GM21723 (cell line): ENCODE results near the gene MARCHF9.

Source experiments
- ATAC-seq: cut with Tn5 transposase; IDR thresholded peaks from one replicate; pipeline ENCODE4 v1.9.1; 2021; ENCODE audit warnings: mild to moderate bottlenecking, moderate library complexity; ENCODE audit not compliant: unreplicated experiment

Gene MARCHF9

DNA sequence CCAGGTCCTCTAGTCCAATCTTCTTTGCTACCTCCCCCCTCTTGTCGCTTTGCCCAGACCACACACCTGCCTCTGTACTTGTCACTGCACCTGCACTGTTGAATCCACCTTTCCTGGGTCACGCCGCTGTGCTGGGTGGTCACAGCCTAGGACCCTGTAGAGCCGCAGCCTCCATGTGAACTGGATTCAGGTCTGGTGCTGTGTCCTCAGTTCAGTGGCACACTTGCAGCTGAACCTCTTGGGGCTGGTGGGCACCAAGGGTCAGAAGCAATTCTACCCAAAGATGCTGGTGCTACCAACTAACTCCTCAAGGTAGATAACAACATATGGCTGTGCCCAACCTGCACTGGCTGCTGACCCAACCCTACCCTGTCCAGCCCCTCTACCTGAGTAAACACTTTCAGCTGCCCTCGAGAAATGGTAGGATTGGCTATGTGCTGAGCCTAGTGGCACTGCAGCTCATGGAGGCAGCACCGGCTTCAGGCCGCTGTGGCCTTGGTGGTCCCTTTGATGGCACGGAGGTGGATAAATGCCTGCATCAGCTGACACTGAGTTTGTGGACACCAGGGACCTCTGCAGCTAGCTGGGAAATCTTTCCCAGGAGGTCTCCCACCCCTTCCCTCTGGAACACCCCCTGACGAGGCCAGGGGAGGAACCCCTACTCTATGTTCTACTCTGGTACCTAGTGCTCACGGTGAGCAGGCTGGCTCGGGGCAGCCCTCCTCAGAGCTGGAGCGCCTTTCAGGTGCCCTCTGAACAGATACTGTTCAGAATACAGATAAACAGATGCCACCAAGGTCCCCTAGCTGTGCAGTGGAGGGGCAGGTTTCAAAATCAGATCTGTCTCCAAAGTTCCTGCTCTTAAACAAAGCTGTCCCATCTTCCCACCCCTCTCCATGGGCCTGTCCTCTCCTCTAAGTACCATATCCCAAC, 30.6 kb upstream of the MARCHF9 start:
- ATAC-seq: no peak

DNA sequence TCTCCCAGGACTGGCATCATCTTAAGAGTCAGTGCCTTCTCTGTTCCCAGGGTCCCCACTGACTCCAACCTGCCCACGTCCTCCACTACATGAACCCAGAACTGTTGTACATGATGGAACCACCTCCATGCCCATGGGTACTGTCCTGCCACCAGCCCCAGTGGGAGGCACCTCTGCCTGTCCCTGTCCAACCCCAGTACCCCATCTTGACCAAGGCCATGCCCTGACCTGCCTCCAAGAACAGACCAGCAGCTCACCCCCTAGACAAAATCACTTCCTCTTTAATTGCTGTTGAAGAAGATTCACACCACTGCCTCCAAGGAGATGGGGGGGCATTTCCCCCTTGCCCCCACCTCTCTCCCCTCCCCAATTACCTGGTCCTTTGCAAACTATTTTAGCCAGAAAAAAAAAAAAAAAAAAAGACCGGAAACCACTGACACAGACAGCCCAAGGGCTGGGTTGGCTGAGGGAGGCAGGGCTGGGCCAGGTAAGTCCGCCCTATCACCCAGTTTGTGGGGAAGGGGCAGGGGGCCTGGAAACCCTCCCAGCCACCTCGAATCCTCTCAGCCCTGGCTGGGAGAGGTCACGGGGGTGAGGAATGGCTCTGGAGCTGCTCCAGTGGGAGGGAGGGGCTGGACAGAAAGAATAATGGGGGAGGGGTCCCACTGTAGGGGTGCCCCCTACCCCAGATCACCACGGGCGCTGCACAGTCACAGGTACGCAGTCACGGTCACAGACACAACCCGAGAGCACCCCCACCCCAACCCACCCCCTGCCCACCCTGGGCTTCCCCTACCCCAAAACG, 29.8 kb upstream of the MARCHF9 start:
- no peak for ATAC-seq

DNA sequence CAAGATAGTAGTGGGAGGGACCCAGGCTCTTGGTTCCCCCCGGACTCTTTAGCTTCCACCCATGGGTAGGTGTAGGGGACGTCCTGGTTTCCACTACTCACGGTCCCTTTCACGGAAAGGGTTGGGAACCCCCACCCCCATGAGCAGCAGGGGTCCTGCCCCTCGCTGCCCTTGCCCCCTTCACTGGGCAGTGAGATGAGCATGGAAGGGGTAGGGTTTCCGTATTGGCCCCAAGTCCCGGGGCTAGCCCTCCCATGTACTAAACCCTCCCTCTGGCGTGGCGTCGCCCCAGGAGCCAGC, 29.1 kb upstream of the MARCHF9 start:
- ATAC-seq: no peak

DNA sequence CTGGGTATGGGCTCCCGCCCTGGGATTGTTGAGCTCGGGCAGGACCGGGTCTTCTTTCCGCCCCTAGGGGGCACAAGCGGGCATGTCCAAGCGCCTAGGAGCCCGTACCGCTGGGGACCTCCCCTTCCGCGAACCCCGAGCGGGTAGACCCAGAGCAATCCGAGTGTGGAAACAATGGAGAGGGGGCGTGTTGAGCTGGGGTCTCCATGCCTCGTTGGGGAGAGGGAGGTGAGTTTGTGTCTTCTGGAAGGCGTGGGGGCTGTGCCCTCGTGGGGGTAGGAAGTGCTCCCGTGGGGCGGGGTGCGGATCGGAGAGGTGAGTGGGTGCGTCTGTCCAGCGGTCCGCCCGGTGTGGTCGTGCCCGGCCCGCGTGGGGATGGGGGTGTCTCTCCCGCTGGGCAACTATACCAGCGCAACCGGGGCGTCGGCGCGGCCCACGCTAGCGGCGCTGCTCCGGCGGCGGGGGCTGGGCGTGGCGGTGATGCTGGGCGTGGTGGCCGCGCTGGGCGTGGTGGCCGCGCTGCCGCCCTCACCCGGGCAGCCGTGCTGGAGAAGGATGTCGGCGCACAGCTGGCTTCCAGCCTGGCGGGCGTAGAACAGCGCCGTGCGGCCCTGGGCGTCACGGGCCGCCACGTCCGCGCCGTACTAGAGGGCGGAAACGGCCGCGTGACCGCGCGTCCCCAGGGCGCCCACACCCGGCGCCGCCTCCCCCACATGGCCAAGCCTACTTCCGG, 28.6 kb upstream of the MARCHF9 start:
- ATAC-seq: no peak

DNA sequence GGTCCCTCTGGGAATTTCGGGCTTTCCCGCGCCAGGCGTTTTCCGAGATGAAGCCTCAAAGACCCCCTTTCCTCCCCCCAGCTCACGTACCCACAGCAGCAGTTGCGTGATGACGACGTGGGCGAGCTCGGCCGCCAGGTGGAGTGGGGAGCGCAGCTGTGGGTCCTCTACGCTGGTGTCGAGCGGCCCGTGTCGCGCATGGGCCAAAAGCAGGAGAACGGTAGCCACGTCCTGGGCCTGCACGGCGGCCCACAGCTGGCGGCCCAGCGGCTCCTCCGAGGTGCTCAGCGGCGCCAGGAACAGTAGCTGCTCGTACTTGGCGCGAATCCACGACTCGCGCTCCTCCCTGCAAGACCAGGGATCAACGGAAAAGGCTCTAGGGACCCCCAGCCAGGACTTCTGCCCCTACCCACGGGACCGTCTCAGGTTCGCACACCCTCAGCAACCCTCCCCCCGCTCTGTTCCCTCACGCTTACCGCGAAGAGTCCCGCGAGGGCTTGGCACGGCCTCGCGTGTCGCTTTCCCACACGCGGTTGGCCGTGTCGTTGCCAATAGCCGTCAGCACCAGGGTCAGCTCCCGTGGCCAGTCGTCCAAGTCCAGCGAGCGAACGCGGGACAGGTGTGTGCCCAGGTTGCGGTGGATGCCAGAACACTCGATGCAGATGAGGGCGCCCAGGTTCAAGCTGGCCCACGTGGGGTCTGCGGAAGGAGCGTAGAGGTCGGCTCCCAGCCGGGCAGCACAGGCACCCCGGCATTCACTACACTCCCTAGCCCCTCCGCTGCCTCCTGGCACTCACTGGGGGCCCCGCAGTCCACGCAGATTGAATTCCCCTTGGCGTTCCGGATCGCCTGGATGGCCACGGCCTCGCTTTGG, 27.8 kb upstream of the MARCHF9 start:
- ATAC-seq: no peak

DNA sequence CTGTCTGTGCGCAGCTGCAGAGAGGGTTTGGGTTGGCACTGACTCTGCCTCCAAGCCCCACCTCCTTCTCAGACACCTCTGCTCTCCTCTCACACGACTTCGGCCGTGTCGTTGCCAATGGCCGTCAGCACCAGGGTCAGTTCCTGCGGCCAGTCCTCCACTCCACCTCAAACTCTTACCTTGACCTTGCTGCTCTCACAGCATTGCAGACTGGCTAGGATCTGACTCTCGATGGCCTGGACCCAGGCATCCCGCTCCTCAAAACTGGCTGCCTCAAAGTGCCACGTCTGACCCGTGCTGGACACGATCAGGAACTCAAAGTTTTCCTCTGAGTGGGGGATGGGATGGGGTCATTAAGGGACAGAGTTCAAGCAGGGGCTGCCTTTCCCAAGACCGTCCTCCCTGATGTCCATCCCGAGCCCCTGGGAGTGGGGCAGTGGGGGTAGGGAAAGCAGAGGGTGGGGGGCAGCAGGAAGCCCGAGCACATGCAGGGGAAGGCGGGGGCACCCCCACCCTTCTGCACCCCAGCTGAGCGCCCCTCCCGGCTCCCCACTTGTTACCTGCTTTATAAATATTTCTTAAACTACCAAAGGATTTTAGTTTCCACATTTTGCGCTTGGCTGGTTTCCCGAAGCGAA, 27.0 kb upstream of the MARCHF9 start:
- ATAC-seq: no peak

DNA sequence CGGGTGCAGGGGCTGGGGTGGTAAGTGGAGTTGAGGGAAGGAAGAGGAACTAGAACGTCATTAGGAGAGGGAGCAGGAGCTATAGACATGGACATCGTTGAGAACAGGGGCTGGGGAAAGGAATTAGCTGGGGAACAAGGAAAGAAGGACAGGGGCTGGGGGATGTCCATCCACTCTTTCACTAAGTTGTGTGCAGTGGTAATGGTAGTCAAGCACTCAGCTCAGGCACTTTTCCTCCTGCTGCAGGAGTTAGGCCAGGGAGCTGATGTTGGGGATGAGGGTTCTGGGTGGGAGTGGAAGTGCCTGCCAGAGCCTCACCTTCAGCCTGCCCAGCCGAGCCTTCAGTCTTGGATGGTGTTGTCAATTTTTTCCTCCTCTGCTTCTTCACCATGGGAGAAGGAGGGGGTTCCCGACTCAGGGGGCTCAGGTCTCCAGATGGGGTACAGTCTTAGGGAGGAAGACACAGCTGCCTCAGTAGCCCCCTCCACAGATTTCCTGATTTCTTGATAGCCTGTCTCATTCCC, 25.5 kb upstream of the MARCHF9 start:
- no peak for ATAC-seq

DNA sequence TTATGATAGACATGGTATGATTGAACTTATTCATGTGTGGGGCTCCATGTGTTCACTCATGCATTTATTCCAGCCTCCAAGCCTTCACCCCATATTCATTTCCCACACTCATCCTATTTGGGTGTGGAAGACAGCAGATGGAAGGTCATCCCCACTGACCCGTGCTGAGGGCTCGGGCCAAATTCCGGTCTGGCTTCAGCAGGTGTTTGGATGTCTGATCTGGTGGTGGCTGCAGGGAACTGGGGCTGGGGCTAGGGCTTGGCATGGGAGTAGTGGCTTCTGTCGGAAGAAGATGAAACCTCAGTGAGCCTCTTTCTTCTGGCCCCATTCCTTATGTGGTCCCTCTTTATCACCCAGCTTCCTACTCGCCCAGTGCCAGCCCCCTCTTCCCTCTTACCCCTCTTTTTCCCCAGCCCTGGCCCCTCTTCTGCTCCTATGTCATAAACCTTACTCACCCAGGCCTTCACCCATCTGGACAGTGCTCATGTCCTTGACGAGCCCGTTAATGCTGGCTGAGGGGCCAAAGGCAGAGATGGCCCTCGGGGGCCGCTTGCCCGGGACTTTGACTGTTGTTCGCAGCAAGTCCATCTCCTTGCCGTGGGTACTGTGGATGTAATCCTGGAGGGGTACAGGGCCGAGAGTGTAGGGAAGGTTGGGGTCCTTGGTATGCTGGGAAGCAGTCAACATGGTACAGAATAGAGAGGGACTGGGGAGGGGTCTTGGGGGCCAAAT, 24.4 kb upstream of the MARCHF9 start:
- ATAC-seq: no peak

DNA sequence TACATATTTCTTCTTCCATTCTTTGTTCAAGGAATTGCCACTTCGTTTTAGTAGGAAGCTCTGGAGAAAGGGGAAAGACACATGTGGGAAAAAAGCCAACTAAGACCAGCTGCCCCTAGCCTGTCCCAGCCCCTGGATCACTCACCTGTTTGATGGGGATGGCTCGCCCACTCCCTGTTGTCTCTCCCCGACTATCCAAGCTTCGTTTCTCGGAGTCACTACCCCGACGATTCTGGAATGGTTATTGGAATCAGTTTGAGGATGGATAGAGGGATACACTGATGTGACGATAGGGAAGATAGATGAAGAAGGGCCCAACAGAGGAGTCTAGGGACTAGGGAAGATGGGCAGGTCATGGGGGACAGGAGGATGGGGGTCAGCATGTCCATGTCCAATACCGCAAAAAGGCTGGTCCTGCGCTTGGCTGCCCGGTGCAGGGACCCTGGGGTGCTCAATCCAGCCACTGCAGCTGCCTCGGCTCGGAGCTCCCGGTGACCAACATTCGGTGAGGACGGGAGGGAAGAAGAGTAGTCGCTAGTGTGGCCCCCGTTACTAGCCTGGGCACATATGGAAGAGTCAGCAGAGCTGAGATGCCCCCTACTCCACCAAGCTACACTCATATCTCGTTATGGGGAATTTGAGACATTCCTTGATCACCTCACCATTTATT, 23.4 kb upstream of the MARCHF9 start:
- no peak for ATAC-seq

DNA sequence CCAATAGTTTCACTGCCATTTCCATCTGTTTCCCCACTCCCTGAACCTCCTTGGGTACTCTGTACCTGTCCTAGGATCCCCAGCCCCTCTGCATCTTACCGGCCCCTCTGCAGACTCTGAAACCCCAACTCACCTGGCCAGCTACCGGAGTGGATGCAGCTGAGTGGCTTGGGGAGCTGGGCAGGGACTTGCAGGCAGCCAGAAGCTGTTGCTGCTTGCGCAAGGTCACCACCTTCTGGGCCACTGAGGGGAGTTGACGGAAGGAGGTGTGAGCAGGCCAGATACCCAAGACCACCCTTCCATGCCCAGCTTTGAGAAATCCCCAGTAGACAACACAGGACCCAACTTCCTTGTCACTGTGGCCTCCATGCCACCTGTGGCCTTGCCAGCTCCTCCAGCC, 22.6 kb upstream of the MARCHF9 start:
- no peak for ATAC-seq

DNA sequence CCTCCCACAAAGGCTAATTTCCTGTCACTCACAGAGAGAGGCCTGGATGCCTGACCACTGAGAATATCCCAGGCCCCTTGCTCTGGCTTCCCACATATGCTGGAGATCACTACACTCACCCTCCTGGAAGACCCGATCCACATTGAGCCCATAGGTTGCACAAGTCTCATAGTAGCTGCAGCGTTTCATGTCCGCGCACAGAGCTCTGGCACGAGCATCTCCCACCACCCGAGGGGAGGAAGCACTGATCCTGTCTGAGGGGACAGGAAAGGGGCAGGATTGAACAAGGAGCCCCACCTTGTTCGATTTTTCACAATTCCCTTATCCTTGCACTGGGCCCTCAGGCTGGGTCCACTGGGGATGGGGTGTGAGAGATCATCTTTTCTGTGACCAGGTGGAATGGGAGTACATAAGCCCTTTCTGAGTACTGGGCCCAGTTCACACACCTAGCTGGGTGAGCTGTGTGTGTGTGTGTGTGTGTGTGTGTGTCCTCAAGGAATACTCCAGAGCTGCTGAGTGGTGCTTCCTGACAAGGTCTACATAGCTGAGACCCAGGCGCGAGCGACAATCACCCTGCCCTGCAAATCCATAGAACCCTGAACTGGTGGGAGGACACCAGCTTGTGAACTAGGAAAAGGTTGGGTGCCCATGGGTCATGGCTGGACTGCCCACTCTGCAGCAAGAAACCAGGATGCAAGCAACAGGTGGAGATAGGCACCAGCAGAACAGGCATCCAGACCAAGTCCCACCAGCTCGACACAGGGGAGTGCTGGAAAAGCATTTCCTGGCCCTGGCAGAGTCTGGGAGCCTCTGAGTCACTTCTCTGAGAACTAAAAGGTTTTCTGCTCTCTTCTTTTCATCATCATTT, 21.9 kb upstream of the MARCHF9 start:
- ATAC-seq: no peak

DNA sequence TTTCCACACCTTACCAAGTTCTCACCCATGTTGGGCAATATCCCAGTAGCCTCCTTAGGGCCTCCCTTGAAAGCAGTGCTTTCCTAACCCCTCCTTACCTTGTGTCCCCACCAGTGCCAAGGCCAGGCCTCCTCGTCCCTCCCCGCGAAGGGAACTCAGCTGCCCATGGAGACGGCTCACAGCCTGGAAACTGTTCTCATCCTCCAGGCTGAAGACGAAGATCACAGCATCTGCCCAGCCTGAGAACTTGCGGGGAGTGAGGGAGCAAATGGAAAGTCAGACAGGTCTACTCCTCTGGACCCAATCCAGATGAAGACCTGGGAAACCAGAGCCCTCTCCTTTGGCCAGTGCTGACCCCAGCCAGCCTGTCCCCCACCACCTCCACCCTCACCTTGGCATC, 21.0 kb upstream of the MARCHF9 start:
- no peak for ATAC-seq

DNA sequence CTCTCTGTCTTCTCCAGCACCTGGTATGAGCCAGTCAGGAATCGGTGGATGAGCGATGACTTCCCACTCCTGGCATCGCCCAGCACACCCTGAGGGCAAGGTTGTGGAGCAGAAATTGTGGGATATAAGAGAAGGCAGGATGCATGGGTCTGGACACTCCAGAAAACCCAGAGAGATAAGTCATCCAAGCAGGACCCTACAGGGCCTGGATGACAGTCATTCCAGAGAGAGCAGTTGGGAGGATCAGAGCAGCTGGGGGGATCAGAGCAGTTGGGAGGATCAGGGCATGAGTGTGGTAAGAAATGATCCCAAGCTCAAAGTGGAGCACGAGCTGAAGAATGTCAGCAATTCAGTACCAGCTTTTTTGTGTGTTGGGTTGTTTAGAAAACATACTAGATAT, 20.3 kb upstream of the MARCHF9 start:
- ATAC-seq: no peak

DNA sequence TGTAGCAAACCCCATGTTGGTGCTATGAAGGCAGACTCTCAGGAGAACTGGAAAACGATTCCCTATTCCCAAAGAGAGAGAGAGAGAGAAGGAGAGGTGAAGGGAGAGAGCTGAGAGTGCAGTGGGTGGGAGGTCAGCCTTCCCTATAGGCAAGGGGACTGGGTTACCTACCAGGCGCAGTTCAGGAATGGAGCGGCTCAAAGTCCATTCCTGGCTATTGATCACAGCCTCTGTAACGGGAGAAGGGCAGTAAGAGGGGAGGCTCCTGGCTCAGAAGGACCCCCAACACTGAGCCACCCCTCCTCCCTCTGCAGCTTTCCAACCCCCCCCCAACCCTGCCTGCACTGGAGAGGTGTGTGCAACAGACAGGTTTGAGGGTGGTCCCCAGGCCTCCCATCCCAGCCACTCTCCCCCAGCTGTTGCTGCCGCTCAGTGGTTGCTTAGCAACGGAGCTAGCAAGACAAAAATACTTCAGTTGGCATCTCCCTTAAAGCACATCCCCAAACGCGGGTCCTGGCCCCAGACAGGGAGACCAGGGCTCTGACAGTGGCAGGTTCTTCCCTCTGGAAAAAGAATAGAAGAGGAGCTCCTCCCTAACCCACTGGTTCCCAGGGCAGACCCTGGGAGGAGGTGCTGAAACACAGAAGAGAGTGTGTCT, 19.6 kb upstream of the MARCHF9 start:
- no peak for ATAC-seq

DNA sequence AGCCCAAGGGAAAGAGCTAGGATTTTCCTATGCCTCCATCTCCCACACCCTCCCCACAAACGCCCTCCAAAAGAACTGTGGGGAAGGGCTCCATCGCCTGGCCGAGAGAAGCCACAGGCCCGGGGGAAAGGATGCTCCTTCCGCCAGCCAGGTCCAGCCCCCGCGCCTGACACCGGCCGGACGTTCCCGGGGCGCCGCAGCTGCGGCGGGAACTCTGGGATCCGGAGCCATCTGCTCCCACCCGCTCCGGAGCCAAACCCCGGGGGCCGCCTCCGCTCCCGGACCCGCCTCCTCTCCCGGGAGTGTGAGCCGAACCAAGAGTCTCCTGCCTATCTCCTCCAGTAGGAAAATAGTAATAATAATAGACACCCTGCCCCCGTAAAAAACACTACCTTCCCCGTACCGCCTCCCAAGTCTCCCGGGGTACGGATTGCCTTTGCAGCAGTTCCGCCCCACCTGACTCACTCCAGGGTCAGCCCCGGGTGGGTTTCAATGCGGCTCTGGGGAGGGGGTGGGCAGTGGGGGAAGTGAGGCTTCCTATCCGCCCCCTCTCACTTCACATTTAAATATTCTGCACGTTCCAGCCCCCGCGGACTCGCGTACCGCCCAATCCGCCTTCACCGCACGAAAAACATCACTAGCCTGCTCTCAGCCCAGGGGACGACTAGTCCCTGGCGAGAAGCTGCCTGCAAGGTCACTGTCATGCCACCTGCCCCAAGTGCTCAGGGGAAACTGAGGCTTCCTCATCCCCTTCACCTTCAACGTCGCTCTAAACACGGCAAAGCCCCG, 18.8 kb upstream of the MARCHF9 start:
- ATAC-seq: no peak

DNA sequence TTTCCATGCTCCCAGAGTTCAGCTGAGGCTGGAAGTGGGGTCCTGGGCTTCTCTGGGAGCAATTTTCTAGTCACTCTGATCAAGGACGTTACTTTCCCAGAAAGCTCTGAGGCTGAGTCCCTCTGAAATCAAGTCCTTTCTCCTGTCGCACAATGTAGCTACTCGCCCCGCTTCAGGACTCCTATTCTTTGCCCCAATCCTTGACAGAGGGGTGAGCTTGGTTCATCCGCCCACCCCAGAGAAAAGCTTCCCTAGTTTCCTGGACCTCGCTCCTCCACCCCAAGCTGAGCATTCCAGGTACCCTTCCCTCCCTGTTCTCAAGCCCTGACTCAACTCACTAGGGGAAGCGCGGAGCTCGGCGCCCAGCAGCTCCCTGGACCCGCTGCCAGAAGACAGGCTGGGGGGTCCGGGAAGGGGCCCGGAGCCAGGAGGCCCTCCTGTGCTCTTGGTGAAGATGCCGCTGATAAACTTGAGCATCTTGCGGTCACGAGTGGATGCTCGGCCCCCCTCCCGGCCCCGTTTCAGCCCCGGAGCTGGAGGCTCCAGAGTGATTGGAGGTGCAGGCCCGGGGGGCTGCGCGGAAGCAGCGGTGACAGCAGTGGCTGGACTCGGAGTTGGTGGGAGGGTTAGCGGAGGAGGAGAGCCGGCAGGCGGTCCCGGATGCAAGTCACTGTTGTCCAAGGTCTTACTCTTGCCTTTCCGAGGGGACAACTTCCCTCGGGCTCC, 18.0 kb upstream of the MARCHF9 start:
- ATAC-seq: no peak
